HUES64 (cell line): Measurements from ENCODE around the gene NR1D1.

Experiments
- H3K27ac ChIP-seq: 2 replicates; pipeline ENCODE4 v1.7.0; 2013; ENCODE audit warnings: low read depth, low read length, inconsistent platforms
- H3K27me3 ChIP-seq: 2 replicates; pipeline ENCODE4 v1.6.1; 2013; ENCODE audit warnings: mild to moderate bottlenecking, low read length; ENCODE audit not compliant: insufficient read depth
- H3K36me3 ChIP-seq: 2 replicates; pipeline ENCODE4 v1.6.1; 2013; ENCODE audit warnings: mild to moderate bottlenecking, low read length; ENCODE audit not compliant: insufficient read depth
- H3K4me1 ChIP-seq: 2 replicates; pipeline ENCODE4 v1.6.1; 2013; ENCODE audit warnings: mild to moderate bottlenecking, low read length, moderate library complexity; ENCODE audit not compliant: insufficient read depth
- H3K4me3 ChIP-seq: 2 replicates; pipeline ENCODE4 v1.5.1; 2013; ENCODE audit warnings: mild to moderate bottlenecking, low read length, moderate library complexity
- H3K9ac ChIP-seq: 2 replicates; pipeline ENCODE4 v1.6.1; 2013; ENCODE audit warnings: mild to moderate bottlenecking, low read depth, low read length
- H3K9me3 ChIP-seq: 2 replicates; pipeline ENCODE4 v1.6.1; 2013; ENCODE audit warnings: low read depth, low read length; ENCODE audit not compliant: insufficient read depth
- WGBS: fragments of 150-250, 120-280 bp; methylation state at CpG from one replicate; pipeline ENCODE4 v1.1.7; 2013; ENCODE audit warnings: missing lambda C conversion rate; 5-methylcytosine and 5-hydroxymethylcytosine counted together

The NR1D1 gene

DNA sequence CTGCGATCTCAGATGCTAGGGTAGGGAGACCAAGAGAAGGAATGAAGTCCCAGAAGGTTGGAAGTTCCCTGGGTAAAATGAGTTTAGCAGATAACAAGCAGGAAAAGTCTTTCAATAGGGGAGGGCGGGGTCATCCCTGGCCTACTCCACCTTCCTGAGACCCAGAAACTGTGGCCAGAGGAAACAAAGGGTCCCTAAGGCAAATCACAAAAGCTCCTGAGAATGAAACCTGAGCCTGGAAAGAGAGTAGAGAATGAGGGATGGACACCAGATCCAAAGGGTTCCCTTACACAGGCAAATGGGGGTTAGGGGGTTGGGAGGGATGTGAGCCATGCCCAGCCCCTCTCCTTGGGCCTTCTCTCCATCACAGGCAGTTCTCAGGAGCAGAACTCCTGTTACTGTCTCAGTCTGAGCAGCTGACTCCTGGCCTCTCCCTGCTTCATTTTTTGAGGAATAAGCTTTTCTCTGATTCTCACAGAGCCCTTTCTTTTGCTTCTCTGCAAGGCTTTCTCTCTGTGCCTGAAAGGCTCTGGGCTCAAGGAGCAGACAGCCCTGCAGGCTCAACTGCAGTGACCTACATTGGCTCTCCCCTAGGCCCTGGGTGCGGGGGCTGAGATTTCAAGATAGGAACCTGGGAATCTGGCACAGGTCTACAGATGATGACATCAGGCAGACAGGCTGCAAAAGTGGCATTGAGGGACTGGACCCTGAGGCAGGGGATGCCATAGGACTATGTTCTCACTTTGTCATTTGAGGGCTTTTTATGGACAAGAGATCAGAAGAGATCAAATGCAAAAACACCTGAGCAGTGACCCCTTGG lies 9.8 kb upstream of the NR1D1 start:
- no peaks in the 10 kb centered on the region for H3K36me3 ChIP-seq
- no peak overlapping the region for H3K4me3 ChIP-seq
- H3K9ac ChIP-seq = no peak overlapping the region; the same call in 1 of the 2 replicates
- H3K9me3 ChIP-seq = no peaks in the 10 kb centered on the region
- 47% methylated on average over 3 of the region's 3 CpGs for WGBS
- H3K27me3 ChIP-seq = peaks cover 29% of the 10 kb centered on the region
- peaks cover 72% of the 10 kb centered on the region for H3K4me1 ChIP-seq
- peak overlapping the region; percentile 75; the same call in 1 of the 2 replicates for H3K27ac ChIP-seq

- WGBS = 93% methylated on average over 9 of the region's 9 CpGs
- Histone ChIP-seq H3K9me3 (no peaks in the 10 kb centered on the region), H3K27ac (peak overlapping the region; percentile 68; the same call in 1 of the 2 replicates), H3K4me1 (peaks cover 70% of the 10 kb centered on the region), H3K4me3 (no peak overlapping the region), H3K27me3 (peaks cover 29% of the 10 kb centered on the region), H3K36me3 (no peaks in the 10 kb centered on the region), H3K9ac (no peak overlapping the region; the same call in 1 of the 2 replicates)
Observed at GRCh38 chr17:40108970-40109824, 8.8 kb upstream of the NR1D1 start.

DNA sequence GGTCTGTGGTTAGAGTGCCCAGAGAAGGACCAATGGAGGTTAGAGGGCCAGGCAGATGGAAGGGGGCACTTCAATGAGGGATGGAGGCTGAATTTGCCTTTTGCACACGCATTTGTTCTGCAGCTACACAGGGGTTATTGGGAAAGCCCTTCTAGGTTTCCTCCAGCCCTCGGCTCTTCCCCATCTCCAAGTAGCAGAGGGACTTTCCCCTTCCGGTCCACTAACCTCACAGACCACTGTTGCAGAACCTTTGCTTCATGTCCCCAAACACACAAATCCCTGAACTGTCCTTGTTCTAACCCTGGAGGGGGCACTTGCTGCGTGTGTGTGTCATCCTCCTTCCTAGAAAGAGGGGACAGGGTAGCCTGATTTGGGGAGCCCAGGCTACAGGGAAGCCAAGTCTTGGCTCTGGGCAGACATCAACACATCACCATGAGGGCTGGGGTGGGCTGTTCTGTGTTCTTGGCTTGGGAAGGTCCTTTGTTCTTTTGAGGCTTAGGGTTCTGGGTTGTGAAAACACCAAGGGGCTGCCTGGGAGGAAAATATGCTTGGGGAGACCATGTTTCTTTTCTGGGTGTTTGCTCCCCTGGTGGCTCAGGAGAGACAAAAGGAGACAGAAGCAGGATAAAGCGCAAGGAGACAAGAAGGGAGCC lies 7.3 kb upstream of the NR1D1 start:
- Histone ChIP-seq H3K4me1 (peaks cover 67% of the 10 kb centered on the region), H3K27me3 (peaks cover 29% of the 10 kb centered on the region), H3K9me3 (no peaks in the 10 kb centered on the region), H3K4me3 (no peak overlapping the region), H3K9ac (peak overlapping the region; percentile 38), H3K36me3 (no peaks in the 10 kb centered on the region), H3K27ac (no peak overlapping the region)
- WGBS = 56% methylated on average over 5 of the region's 5 CpGs

- Histone ChIP-seq H3K4me3 (no peak overlapping the region), H3K27me3 (peaks cover 29% of the 10 kb centered on the region), H3K9me3 (no peaks in the 10 kb centered on the region), H3K9ac (no peak overlapping the region; the same call in 1 of the 2 replicates), H3K4me1 (peaks cover 60% of the 10 kb centered on the region), H3K36me3 (no peaks in the 10 kb centered on the region), H3K27ac (no peak overlapping the region)
- 35% methylated on average over 14 of the region's 20 CpGs for WGBS
Observed at GRCh38 chr17:40106760-40107521, 6.6 kb upstream of the NR1D1 start.

GRCh38 chr17:40105861-40106759 lies 5.7 kb upstream of the NR1D1 start:
- H3K4me3 ChIP-seq = no peak overlapping the region
- H3K36me3 ChIP-seq = no peaks in the 10 kb centered on the region
- no peak overlapping the region for H3K9ac ChIP-seq
- H3K9me3 ChIP-seq = no peaks in the 10 kb centered on the region
- 90% methylated on average over 4 of the region's 5 CpGs for WGBS
- H3K27me3 ChIP-seq = peaks cover 29% of the 10 kb centered on the region
- peaks cover 57% of the 10 kb centered on the region for H3K4me1 ChIP-seq
- H3K27ac ChIP-seq = no peak overlapping the region

DNA sequence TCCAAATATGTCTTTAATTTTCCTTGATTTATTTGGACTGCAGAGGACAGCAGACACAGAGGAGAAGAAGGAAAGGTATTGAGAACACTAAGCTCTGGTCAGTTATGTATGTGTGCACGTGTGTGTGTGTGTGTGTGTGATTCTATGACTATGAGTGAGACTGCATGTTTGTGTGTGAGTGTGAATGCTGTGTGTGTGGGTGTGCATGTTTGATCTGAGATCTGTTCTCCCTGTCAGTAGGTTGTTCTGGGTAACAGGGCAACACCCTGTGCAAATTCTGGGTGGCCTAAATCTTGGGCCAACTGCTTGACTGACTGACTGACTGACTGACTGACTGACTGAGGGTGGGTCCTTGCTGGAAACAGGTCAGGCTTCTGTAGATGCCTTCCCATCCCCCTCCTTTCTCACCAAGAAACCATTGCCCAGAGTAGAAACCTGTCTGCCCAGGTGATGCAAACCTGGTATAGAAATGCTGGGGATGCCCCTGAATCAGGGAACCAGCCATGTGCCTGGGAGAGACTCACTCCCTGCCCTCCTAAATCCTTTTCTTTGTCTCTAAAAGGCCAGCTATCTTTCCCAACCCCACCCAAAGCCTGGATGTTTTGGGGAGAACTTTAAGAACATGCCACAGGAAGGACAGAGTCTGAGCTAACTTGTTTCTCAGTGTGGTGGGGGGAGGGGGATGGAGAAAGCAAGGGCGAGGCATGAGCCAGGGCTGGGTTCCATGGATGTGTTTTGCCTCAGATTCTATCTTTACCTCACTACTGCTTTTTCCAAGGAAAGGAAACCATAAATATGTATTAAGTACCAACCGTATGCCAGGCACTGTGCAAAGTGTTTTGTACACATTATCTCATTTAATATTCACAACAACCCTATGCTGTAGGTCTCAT lies 4.5 kb upstream of the NR1D1 start:
- Histone ChIP-seq H3K4me1 (peaks cover 48% of the 10 kb centered on the region), H3K27ac (no peak overlapping the region), H3K4me3 (no peak overlapping the region), H3K9ac (no peak overlapping the region), H3K9me3 (no peaks in the 10 kb centered on the region), H3K36me3 (no peaks in the 10 kb centered on the region), H3K27me3 (peaks cover 35% of the 10 kb centered on the region)
- 88% methylated on average over 2 of the region's 3 CpGs for WGBS

DNA sequence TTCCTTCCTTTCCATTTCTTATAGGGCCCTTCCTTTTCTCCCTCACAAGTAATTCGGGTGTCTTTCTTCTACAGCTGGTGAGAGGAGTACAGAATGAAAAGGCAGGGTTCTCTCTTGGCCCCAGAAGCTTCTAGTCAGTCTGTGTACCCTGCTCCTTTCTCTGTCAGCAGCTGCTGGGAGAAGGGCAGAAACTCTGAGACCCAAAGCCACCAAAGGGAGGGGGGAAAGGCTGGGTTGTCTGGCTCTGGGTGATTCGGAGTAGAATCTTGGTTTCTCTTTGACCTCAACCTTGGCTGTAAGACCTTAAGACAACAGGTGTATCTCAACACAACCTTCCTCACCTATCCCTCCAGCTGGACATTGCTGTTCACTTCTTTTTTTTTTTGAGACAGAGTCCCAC lies 3.3 kb upstream of the NR1D1 start:
- no peak overlapping the region for H3K27ac ChIP-seq
- H3K27me3 ChIP-seq = peaks cover 41% of the 10 kb centered on the region
- H3K4me3 ChIP-seq = no peak overlapping the region
- WGBS = 69% methylated on average over 2 of the region's 2 CpGs
- H3K36me3 ChIP-seq = no peaks in the 10 kb centered on the region
- 0 out of 2 replicates have a peak overlapping the region, but pooled peaks have one; percentile 4 for H3K9ac ChIP-seq
- H3K9me3 ChIP-seq = no peaks in the 10 kb centered on the region
- peaks cover 50% of the 10 kb centered on the region for H3K4me1 ChIP-seq

DNA sequence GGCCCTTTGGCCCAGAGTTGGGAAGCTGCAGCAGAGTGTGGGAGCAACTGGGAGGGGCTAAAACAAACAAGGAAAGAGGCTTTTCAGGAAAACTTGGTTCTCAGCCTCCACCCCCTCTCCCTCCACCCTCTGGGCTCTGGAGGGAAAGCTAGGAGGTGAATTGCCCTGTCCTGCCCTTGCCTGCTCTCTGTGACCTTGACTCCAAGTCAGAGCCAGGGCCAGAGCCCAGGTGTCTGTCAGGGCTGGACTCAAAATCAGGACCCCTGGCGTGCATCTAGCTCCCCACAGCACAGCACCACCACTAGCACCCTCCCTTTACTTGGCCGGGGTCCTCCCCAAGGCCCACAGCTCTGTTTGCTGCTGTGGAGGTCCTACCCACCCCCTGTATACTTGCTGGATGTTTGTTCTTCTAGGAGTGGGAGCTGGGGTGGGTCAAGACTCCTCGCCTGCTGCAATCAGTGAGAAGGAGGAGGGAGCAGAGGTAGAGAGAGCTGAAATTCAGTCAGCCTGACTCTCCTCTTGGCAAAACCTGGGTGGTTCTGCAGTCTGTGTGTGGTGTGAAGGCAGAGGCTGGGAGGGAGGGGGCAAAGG lies 2.8 kb upstream of the NR1D1 start:
- 40% methylated on average over 3 of the region's 3 CpGs for WGBS
- Histone ChIP-seq H3K36me3 (no peaks in the 10 kb centered on the region), H3K9me3 (no peaks in the 10 kb centered on the region), H3K27me3 (peaks cover 41% of the 10 kb centered on the region), H3K9ac (0 out of 2 replicates have a peak overlapping the region, but pooled peaks have one; percentile 4), H3K4me1 (peaks cover 55% of the 10 kb centered on the region), H3K27ac (peak overlapping the region; percentile 38; the same call in 1 of the 2 replicates), H3K4me3 (no peak overlapping the region)
